OCI-LY3 (cell line): ENCODE measurements around the gene ADD1.

Source experiments
- CTCF ChIP-seq: fragments of 200-600, 300-600 bp; sonication (generic); IDR thresholded peaks from 2 replicates; pipeline ENCODE4 v1.5.1; 2014; ENCODE audit warnings: antibody characterized with exemption, low read length, low read depth
- EZH2phosphoT487 ChIP-seq: fragments of 200-600 bp; shearing (Covaris generic); IDR thresholded peaks from 2 replicates; pipeline ENCODE4 v1.6.1; 2018; ENCODE audit warnings: antibody characterized with exemption, mixed run types, low read depth

GRCh38 chr4:2830632-2831610 is 12.7 kb upstream of the ADD1 start:
- TF ChIP-seq CTCF = no peak
- no peak for TF ChIP-seq EZH2phosphoT487
